SU-DHL-6 (cell line): ENCODE results near the gene SHTN1.

Experiments
- EZH2phosphoT487 ChIP-seq: fragments of 200-600 bp; sonication (generic), shearing (Covaris generic); conservative IDR thresholded peaks from 2 replicates; pipeline ENCODE4 v1.6.1; 2018; ENCODE audit warnings: mild to moderate bottlenecking, antibody characterized with exemption, low read length, moderate library complexity, mixed read lengths
- TF ChIP-seq, protein P1 (sequence below): fragments of 200-600 bp; sonication (generic); IDR thresholded peaks from one replicate; pipeline ENCODE4 v1.5.1; 2017; ENCODE audit warnings: antibody characterized with exemption, mild to moderate bottlenecking, low read length, moderate library complexity; ENCODE audit not compliant: insufficient read depth, poor library complexity, severe bottlenecking

DNA sequence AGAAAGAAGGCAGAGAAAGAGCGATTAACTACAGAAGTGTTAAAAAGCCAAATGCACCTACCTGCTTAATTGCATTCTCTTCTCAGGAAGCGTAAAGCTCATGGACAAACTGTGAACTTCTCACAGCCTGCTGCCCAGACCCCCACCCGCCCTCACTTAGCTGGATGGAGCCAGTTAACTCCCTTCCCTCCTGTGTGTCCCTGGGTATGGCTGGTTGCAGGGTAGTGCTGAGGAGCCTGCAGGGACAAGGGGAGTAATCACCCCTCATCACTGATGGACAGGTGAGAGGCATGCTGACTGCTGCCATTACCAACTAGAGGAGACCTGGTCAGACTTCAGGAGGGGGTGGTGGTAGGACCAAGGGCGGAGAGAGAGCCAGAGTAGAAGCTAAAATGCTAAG, 118.2 kb downstream of the SHTN1 start:
- TF ChIP-seq, protein P1, sequence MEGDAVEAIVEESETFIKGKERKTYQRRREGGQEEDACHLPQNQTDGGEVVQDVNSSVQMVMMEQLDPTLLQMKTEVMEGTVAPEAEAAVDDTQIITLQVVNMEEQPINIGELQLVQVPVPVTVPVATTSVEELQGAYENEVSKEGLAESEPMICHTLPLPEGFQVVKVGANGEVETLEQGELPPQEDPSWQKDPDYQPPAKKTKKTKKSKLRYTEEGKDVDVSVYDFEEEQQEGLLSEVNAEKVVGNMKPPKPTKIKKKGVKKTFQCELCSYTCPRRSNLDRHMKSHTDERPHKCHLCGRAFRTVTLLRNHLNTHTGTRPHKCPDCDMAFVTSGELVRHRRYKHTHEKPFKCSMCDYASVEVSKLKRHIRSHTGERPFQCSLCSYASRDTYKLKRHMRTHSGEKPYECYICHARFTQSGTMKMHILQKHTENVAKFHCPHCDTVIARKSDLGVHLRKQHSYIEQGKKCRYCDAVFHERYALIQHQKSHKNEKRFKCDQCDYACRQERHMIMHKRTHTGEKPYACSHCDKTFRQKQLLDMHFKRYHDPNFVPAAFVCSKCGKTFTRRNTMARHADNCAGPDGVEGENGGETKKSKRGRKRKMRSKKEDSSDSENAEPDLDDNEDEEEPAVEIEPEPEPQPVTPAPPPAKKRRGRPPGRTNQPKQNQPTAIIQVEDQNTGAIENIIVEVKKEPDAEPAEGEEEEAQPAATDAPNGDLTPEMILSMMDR = no peak
- TF ChIP-seq EZH2phosphoT487 = no peak
